Loucy (cell line): ENCODE data around the gene CAMTA1.

Experiments
- H2AFZ ChIP-seq: fragments of 200-600 bp; sonication (generic); 2 replicates; pipeline ENCODE4 v1.6.0; 2016; ENCODE audit warnings: antibody characterized with exemption, mild to moderate bottlenecking, low read length, moderate library complexity
- H3F3A ChIP-seq: fragments of 200-600 bp; 2 replicates; pipeline ENCODE4 v1.6.0; 2016; ENCODE audit warnings: antibody characterized with exemption, low read depth, mild to moderate bottlenecking
- H3K27me3 ChIP-seq: fragments of 200-600 bp; sonication (generic); 2 replicates; pipeline ENCODE4 v1.6.1; 2014; ENCODE audit warnings: low read length, mild to moderate bottlenecking; ENCODE audit not compliant: insufficient read depth, poor library complexity, severe bottlenecking
- H3K36me3 ChIP-seq: fragments of 200-600 bp; sonication (generic); 2 replicates; pipeline ENCODE4 v1.6.1; 2016; ENCODE audit warnings: low read length; ENCODE audit not compliant: insufficient read depth
- H3K4me1 ChIP-seq: fragments of 200-600 bp; sonication (generic); 2 replicates; pipeline ENCODE4 v1.5.1; 2014; ENCODE audit warnings: low read length, mild to moderate bottlenecking; ENCODE audit not compliant: insufficient read depth, poor library complexity, severe bottlenecking
- H3K4me2 ChIP-seq: fragments of 200-600 bp; sonication (generic); 2 replicates; pipeline ENCODE4 v1.6.0; 2014; ENCODE audit warnings: antibody characterized with exemption, low read length, low read depth, mild to moderate bottlenecking; ENCODE audit not compliant: poor library complexity, severe bottlenecking
- H3K4me3 ChIP-seq: fragments of 200-600 bp; sonication (generic); 2 replicates; pipeline ENCODE4 v1.5.1; 2014; ENCODE audit warnings: low read length, mild to moderate bottlenecking, mixed read lengths; ENCODE audit not compliant: poor library complexity, severe bottlenecking
- H3K79me2 ChIP-seq: fragments of 200-600 bp; sonication (generic); 2 replicates; pipeline ENCODE4 v1.6.1; 2014; ENCODE audit warnings: low read length; ENCODE audit not compliant: insufficient read depth
- H3K9ac ChIP-seq: fragments of 200-600 bp; sonication (generic); 2 replicates; pipeline ENCODE4 v1.6.0; 2014; ENCODE audit warnings: mild to moderate bottlenecking, low read depth, low read length, moderate library complexity; ENCODE audit not compliant: poor library complexity, severe bottlenecking
- H3K9me2 ChIP-seq: fragments of 200-600 bp; sonication (generic); replicated peaks from 2 replicates; pipeline ENCODE4 v1.6.1; 2016; ENCODE audit warnings: low read depth, low read length, mixed read lengths
- H3K9me3 ChIP-seq: fragments of 200-600 bp; sonication (generic); 2 replicates; pipeline ENCODE4 v1.6.1; 2014; ENCODE audit warnings: mild to moderate bottlenecking, antibody characterized with exemption, low read length, low read depth; ENCODE audit not compliant: insufficient read depth
- H4K20me1 ChIP-seq: fragments of 200-600 bp; sonication (generic); 2 replicates; pipeline ENCODE4 v1.6.0; 2014; ENCODE audit warnings: antibody characterized with exemption, low read length, mild to moderate bottlenecking; ENCODE audit not compliant: insufficient read depth, poor library complexity, severe bottlenecking
- EZH2phosphoT487 ChIP-seq: fragments of 200-600 bp; IDR thresholded peaks from 2 replicates; pipeline ENCODE4 v1.6.1; 2018; ENCODE audit warnings: antibody characterized with exemption, mild to moderate bottlenecking, moderate library complexity, borderline replicate concordance
- TF ChIP-seq, protein P1 (sequence below): fragments of 200-600 bp; sonication (generic); conservative IDR thresholded peaks from 2 replicates; pipeline ENCODE4 v1.5.1; 2014; ENCODE audit warnings: mild to moderate bottlenecking, antibody characterized with exemption, low read length

Gene CAMTA1

GRCh38 chr1:7407980-7408770, 622.9 kb downstream of the CAMTA1 start:
- H3K9me3 ChIP-seq: no peaks in the 10 kb centered on the region; the same call in 1 of the 2 replicates
- TF ChIP-seq, protein P1, sequence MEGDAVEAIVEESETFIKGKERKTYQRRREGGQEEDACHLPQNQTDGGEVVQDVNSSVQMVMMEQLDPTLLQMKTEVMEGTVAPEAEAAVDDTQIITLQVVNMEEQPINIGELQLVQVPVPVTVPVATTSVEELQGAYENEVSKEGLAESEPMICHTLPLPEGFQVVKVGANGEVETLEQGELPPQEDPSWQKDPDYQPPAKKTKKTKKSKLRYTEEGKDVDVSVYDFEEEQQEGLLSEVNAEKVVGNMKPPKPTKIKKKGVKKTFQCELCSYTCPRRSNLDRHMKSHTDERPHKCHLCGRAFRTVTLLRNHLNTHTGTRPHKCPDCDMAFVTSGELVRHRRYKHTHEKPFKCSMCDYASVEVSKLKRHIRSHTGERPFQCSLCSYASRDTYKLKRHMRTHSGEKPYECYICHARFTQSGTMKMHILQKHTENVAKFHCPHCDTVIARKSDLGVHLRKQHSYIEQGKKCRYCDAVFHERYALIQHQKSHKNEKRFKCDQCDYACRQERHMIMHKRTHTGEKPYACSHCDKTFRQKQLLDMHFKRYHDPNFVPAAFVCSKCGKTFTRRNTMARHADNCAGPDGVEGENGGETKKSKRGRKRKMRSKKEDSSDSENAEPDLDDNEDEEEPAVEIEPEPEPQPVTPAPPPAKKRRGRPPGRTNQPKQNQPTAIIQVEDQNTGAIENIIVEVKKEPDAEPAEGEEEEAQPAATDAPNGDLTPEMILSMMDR: no peak
- no peak for TF ChIP-seq EZH2phosphoT487
- H3K36me3 ChIP-seq: no peaks in the 10 kb centered on the region
- H3K4me3 ChIP-seq: no peak overlapping the region
- no peak overlapping the region for H2AFZ ChIP-seq
- no peaks in the 10 kb centered on the region for H3F3A ChIP-seq
- no peak overlapping the region for H3K4me2 ChIP-seq
- no peaks in the 10 kb centered on the region for H3K27me3 ChIP-seq
- no peaks in the 10 kb centered on the region for H3K79me2 ChIP-seq
- H4K20me1 ChIP-seq: no peaks in the 10 kb centered on the region
- H3K9me2 ChIP-seq: no peaks in the 10 kb centered on the region
- no peaks in the 10 kb centered on the region for H3K4me1 ChIP-seq
- H3K9ac ChIP-seq: no peak overlapping the region

GRCh38 chr1:7408771-7409150, 623.5 kb downstream of the CAMTA1 start:
- no peak overlapping the region for H3K9ac ChIP-seq
- no peaks in the 10 kb centered on the region for H3F3A ChIP-seq
- TF ChIP-seq EZH2phosphoT487: no peak
- TF ChIP-seq, protein P1: no peak
- no peaks in the 10 kb centered on the region for H3K27me3 ChIP-seq
- H3K79me2 ChIP-seq: no peaks in the 10 kb centered on the region
- no peaks in the 10 kb centered on the region; the same call in 1 of the 2 replicates for H3K9me3 ChIP-seq
- H3K36me3 ChIP-seq: no peaks in the 10 kb centered on the region
- H4K20me1 ChIP-seq: no peaks in the 10 kb centered on the region
- H3K4me3 ChIP-seq: no peak overlapping the region
- no peak overlapping the region for H2AFZ ChIP-seq
- H3K4me2 ChIP-seq: no peak overlapping the region
- H3K9me2 ChIP-seq: no peaks in the 10 kb centered on the region
- no peaks in the 10 kb centered on the region for H3K4me1 ChIP-seq

- no peak overlapping the region for H3K4me3 ChIP-seq
- H3K27me3 ChIP-seq: no peaks in the 10 kb centered on the region
- no peaks in the 10 kb centered on the region for H3K9me2 ChIP-seq
- no peak for TF ChIP-seq EZH2phosphoT487
- TF ChIP-seq, protein P1: no peak
- H3K4me2 ChIP-seq: no peak overlapping the region
- H3K79me2 ChIP-seq: no peaks in the 10 kb centered on the region
- no peaks in the 10 kb centered on the region for H4K20me1 ChIP-seq
- no peak overlapping the region for H3K9ac ChIP-seq
- H3K36me3 ChIP-seq: no peaks in the 10 kb centered on the region
- no peak overlapping the region for H2AFZ ChIP-seq
- H3K4me1 ChIP-seq: no peaks in the 10 kb centered on the region
- no peaks in the 10 kb centered on the region for H3F3A ChIP-seq
- no peaks in the 10 kb centered on the region; the same call in 1 of the 2 replicates for H3K9me3 ChIP-seq
These were observed 624.0 kb downstream of the CAMTA1 start for GRCh38 chr1:7409278-7409677.
